ENCODE data around the gene SHB. TPM values are rescaled to one million over a fixed set of nuclear protein-coding genes. Genes with fewer than 3 reads are reported as not detected.

Gene SHB
- total and polyA plus RNA-seq, 2 donors (not counting 3 experiments of a cell fraction or from before 2014, with no cell fraction given) = 13.4 to 24.9 TPM

GRCh38 chr9:38071470-38072134 lies 2.6 kb upstream of the SHB start:
- Histone ChIP-seq H3K27me3 (ENCODE audit: control insufficient read depth in 2 of 2, insufficient read depth in 2 of 2, low read length in 2 of 2) (no peaks in the 10 kb centered on the region), H3K9me1 (replicated peaks; ENCODE audit: control insufficient read depth, extremely low read depth, insufficient read depth, low read length) (no peaks in the 10 kb centered on the region), H2AFZ (ENCODE audit: low read depth, low read length) (no peak overlapping the region), H3K79me2 (ENCODE audit: control insufficient read depth, insufficient read depth, low read length) (peaks cover 19% of the 10 kb centered on the region), H3K27ac (ENCODE audit: insufficient read depth, low read depth, low read length) (no peak overlapping the region), H3K4me1 (ENCODE audit: control insufficient read depth, extremely low read depth, insufficient read depth, low read length) (peaks cover 32% of the 10 kb centered on the region), H3K4me3 (replicated peaks in 1 of 3; ENCODE audit: insufficient read depth in 1 of 3, low read depth in 1 of 3, low read length in 3 of 3) (no peak overlapping the region), H3K36me3 (ENCODE audit: control insufficient read depth in 2 of 2, extremely low read depth in 1 of 2, insufficient read depth in 2 of 2, low read length in 2 of 2) (no peaks in the 10 kb centered on the region), H4K20me1 (replicated peaks; ENCODE audit: control insufficient read depth, extremely low read depth, insufficient read depth, low read length) (no peaks in the 10 kb centered on the region), H3K9me3 (replicated peaks; ENCODE audit: control insufficient read depth, insufficient read depth, low read length) (no peaks in the 10 kb centered on the region), H3K4me2 (ENCODE audit: insufficient read depth, low read length) (no peak overlapping the region), H3K9ac (replicated peaks; ENCODE audit: extremely low read depth, insufficient read depth, low read length) (no peak overlapping the region)
- intact Hi-C loops (cut with micrococcal nuclease) (no loop called here), dilution Hi-C loops (cut with MboI; ENCODE audit: extremely low pct_ligation_motif_present, low sequenced_read_pairs) (no loop called here)
- BruUV-seq (replicated peaks) = no TSS peak
- ChIA-PET POLR2A (no interaction called here), CTCF (interaction anchor here (1.0 to 5.6 kb wide), 4 partner anchors 8 to 158 kb away, joined by 4 to 45 read pairs (median 4); no protein-coding TSS in a partner anchor)
- DNase-seq (ENCODE audit: low read depth, low spot score) (no peak), FAIRE-seq (no peak)
- no peak for TF ChIP-seq MAX (IDR thresholded peaks at IDR 0.05; ENCODE audit: insufficient read depth, insufficient read length)
- no peak for TF ChIP-seq POLR2AphosphoS5 (IDR thresholded peaks at IDR 0.05; ENCODE audit: insufficient read depth, low read depth, low read length)
- no peak for TF ChIP-seq MYC (IDR thresholded peaks at IDR 0.05; ENCODE audit: low read depth, low read length)
- TF ChIP-seq EZH2 (IDR thresholded peaks at IDR 0.05; ENCODE audit: borderline replicate concordance, low read depth, low read length, severe bottlenecking) = no peak
- TF ChIP-seq JUN (IDR thresholded peaks at IDR 0.05; ENCODE audit: borderline replicate concordance, insufficient read depth, insufficient read length, low read depth) = no peak

All from endothelial cell of umbilical vein (primary cell).